Colonic mucosa (tissue), 4 donors: ENCODE measurements around the gene PARP16. TPM values are rescaled to one million over a fixed set of nuclear protein-coding genes. Genes with fewer than 3 reads are reported as not detected.

Experiments
- DNase-seq: peaks from one replicate; pipeline ENCODE4 v3.0.0-alpha.2; 2020
- H3K27ac ChIP-seq: fragments of 200-600 bp; one replicate; pipeline ENCODE4 v1.8.0; 2021
- H3K27me3 ChIP-seq: fragments of 200-600 bp; one replicate; pipeline ENCODE4 v1.8.0; 2021
- H3K36me3 ChIP-seq: fragments of 200-600 bp; one replicate; pipeline ENCODE4 v1.8.0; 2021
- H3K4me1 ChIP-seq: fragments of 200-600 bp; one replicate; pipeline ENCODE4 v1.8.0; 2021; ENCODE audit warnings: mild to moderate bottlenecking
- H3K4me3 ChIP-seq: fragments of 200-600 bp; one replicate; pipeline ENCODE4 v1.8.0; 2021
- H3K9ac ChIP-seq, 2 donors: one replicate each; pipeline ENCODE4 v1.7.0; 2013; ENCODE audit warnings: control low read depth in 2 of 2, low read depth in 2 of 2, low read length in 2 of 2
- H3K9me3 ChIP-seq: fragments of 200-600 bp; one replicate; pipeline ENCODE4 v1.8.0; 2021
- intact Hi-C: fragments of 100-400 bp; cut with DNase I; formaldehyde crosslinking; loops from one replicate; pipeline ENCODE4 v1.14.1; 2022
- total RNA-seq, 2 donors: library from RNA; stranded (reverse); fragmentation: NEBNext Ultra II Directional in 1 of 2; extraction: Animal tissue kit (Norgen Biotek cat#: 25700) in 1 of 2; gene quantifications; one replicate each; pipeline ENCODE4 v1.2.1, GENCODE V29; 2021
- TF ChIP-seq, protein P1 (sequence below): fragments of 200-600 bp; IDR thresholded peaks from one replicate; pipeline ENCODE4 v1.8.0; 2022; ENCODE audit warnings: antibody characterized with exemption, mild to moderate bottlenecking
- donor health status: healthy.
- donor health status: DM: no; HTN: no; CAD: no.
- donor health status: DM: no; HTN: no; CAD: no.

PARP16 gene
- total RNA-seq, 2 donors from 2014 or later: 9.5 to 9.9 TPM

DNA sequence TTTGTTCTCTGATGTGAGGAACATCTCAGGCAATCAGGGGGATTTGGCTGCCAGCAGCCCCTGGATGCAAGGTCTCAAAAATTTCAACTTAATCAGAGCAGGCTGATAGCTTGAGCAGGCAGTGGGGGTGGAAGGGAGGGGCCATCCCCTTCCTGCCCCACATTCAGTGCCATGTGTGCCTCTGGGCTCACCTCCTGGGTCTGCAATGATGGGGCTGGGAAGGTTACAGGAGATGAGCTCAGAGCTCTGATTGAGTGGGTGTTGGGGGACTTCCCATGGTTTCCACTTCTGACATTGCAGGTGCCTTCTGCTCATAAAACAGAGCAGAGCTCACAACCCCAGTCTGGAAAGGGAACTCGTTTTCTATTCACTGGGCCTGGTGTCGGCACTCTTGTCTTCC, 37.0 kb downstream of the PARP16 start:
- no peaks in the 10 kb centered on the region for H3K4me1 ChIP-seq
- no peak for DNase-seq
- TF ChIP-seq, protein P1, sequence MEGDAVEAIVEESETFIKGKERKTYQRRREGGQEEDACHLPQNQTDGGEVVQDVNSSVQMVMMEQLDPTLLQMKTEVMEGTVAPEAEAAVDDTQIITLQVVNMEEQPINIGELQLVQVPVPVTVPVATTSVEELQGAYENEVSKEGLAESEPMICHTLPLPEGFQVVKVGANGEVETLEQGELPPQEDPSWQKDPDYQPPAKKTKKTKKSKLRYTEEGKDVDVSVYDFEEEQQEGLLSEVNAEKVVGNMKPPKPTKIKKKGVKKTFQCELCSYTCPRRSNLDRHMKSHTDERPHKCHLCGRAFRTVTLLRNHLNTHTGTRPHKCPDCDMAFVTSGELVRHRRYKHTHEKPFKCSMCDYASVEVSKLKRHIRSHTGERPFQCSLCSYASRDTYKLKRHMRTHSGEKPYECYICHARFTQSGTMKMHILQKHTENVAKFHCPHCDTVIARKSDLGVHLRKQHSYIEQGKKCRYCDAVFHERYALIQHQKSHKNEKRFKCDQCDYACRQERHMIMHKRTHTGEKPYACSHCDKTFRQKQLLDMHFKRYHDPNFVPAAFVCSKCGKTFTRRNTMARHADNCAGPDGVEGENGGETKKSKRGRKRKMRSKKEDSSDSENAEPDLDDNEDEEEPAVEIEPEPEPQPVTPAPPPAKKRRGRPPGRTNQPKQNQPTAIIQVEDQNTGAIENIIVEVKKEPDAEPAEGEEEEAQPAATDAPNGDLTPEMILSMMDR: no peak
- H3K27ac ChIP-seq: no peak overlapping the region
- H3K27me3 ChIP-seq: no peaks in the 10 kb centered on the region
- H3K9ac ChIP-seq: no peak overlapping the region
- no peaks in the 10 kb centered on the region for H3K9me3 ChIP-seq
- no peaks in the 10 kb centered on the region for H3K36me3 ChIP-seq
- H3K4me3 ChIP-seq: no peak overlapping the region
- intact Hi-C loops: no loop called here

DNA sequence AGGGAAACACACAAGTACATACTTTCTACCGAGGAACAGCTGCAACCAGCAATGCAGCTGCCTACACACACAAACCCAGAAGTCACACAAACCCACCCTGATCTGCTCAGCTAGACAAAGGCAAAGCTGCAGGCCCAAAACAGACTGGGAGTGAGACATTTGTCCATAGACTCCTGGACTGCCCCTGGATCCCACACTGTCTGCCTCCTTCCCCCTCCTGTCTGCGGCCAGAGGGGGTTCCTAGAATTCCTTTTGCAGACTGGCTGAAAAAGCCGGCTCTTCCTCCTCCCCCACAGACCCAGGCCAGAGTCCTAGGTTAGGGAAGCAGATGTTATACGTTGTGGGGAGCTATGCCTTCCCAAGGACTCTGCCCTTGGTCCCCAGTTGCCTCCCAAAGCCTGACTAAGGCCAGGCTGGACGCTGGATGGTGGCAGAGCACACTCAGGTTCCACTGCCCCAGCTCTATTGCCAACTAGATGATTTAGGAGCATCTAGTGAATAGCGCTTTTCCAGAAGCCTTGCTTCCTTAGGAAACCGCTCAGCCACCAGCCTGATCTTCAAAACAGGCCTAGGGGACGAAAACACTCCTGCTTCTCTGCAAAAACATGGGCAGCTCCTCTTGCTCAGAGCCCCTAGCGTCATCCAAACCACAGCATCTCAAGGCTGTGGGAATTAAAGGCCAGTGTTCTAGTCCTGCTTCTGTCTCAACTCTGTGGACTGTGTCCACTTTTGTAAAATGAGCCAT, 38.0 kb downstream of the PARP16 start:
- Histone ChIP-seq H3K9ac (no peak overlapping the region), H3K4me1 (no peaks in the 10 kb centered on the region), H3K4me3 (no peak overlapping the region), H3K36me3 (no peaks in the 10 kb centered on the region), H3K27me3 (no peaks in the 10 kb centered on the region), H3K27ac (no peak overlapping the region), H3K9me3 (no peaks in the 10 kb centered on the region)
- no peak for DNase-seq
- TF ChIP-seq, protein P1: no peak
- intact Hi-C loops: no loop called here

DNA sequence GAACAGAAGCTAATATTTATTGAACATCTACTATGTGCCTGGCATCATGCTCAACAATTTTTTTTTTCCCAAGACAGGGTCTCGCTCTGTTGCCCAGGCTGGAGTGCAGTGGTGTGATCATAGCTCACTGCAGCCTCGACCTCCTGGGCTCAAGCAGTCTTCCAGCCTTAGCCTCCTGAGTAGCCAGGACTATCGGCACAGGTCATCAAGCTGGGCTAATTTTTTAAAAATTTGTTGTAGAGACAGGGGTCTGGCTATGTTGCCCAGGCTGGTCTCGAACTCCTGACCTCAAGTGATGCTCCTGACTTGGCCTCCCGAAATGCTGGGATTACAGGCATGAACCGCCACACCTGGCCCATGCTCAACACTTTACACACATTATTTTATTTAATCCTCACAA, 39.7 kb downstream of the PARP16 start:
- Histone ChIP-seq H3K27ac (no peak overlapping the region), H3K4me3 (no peak overlapping the region), H3K27me3 (no peaks in the 10 kb centered on the region), H3K36me3 (no peaks in the 10 kb centered on the region), H3K9ac (no peak overlapping the region), H3K9me3 (no peaks in the 10 kb centered on the region), H3K4me1 (no peaks in the 10 kb centered on the region)
- intact Hi-C loops: no loop called here
- TF ChIP-seq, protein P1: no peak
- no peak for DNase-seq

DNA sequence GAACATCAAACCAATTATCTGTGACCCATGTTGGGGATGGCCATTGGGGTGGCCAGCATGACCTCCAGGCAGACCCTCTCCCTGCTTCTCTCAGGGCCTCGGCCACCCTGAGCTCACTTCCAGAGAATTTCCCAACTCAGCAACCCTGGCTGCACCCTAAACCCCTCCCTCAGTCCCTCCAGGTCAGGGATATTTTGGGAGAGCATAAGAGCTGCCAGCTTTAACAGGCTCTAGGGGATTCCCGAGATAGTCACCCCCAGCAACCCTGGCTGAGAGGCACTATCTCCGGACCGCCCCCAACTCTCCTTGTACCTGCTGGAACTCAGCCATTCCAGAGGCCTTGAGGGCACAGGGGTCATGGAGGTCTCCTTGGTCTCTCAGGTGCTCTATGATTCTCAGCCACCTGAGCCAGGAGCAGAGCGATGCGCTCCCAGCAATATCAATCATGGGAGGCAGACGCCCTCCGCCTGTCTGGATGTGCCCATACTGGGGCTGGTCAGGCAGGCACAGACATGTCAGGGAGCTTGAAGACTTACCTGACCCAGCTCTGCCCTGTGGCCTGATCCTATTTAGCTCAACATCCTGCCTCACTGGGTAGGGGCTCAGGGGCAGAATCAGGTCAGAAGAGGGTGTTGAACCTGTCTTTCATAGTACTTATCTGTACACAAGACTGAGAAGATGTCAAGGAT, 40.5 kb downstream of the PARP16 start:
- Histone ChIP-seq H3K36me3 (no peaks in the 10 kb centered on the region), H3K27me3 (no peaks in the 10 kb centered on the region), H3K27ac (peak overlapping the region; percentile 40), H3K9ac (no peak overlapping the region), H3K4me1 (no peaks in the 10 kb centered on the region), H3K9me3 (no peaks in the 10 kb centered on the region), H3K4me3 (no peak overlapping the region)
- no peak for DNase-seq
- TF ChIP-seq, protein P1: no peak
- intact Hi-C loops: no loop called here

DNA sequence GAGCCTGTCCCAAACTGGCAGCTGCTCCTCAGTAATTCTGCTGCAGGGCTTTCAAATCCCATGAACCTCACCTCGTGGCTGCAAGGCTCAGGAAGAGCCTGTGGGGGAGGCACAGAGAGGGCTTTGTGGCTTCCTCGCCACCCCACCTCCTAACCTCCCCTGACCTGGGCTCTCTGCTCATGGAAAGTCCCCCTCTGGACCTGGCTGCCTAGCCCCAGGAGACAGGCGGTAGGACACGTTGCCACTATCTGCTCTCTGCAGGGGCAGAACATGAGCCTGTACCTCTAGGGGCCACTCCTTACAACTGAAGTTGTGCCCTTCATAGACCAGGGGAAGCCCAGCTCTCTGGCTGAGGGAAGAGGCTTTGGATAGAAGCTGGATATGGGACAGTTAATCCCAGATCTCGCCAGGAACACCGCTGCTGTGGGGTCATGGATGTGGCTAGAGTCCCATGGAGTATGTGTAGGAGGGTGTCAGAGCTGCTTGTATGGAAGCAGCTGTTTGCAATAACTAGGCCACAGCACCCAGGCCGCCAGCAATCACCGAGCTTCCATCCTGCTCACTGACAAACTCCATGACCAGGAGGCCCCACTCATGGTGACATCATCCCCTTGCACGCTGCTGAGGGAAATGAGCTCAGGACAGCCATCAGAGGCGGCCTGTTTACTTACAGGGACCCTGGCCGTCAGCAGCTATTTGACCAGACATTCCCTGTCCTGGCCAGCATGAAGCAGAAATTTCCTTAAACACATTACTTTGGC, 41.4 kb downstream of the PARP16 start:
- Histone ChIP-seq H3K4me1 (no peaks in the 10 kb centered on the region), H3K27ac (peak overlapping the region; percentile 40), H3K4me3 (no peak overlapping the region), H3K27me3 (no peaks in the 10 kb centered on the region), H3K36me3 (no peaks in the 10 kb centered on the region), H3K9me3 (no peaks in the 10 kb centered on the region), H3K9ac (no peak overlapping the region)
- TF ChIP-seq, protein P1: no peak
- intact Hi-C loops: no loop called here
- peak; percentile 32 for DNase-seq
